HG03066 (cell line): Measurements from ENCODE around the gene GGTA1.
A peak's percentile ranks its signal among the peaks of the same experiment; 100 is the strongest.

Source experiments
- ATAC-seq: cut with Tn5 transposase; IDR thresholded peaks from one replicate; pipeline ENCODE4 v1.9.1; 2021; ENCODE audit warnings: low read depth; ENCODE audit not compliant: unreplicated experiment

GGTA1 gene

DNA sequence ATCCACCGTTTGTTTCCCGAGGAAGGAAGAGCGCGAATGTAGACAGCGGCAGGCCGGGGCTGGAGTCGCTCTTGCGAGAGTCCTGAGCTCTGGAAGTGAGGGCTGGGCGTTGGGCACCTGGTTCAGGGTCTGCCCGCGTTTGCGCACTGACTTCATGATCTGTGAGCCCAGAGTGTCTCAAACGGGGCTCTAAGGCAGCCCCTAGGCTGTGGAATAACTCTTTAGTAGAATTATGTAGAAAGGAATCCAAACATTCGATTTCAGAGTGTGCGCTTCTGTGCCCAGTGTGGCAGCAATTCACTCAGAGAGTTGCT lies 478 bp upstream of the GGTA1 start:
- no peak for ATAC-seq

DNA sequence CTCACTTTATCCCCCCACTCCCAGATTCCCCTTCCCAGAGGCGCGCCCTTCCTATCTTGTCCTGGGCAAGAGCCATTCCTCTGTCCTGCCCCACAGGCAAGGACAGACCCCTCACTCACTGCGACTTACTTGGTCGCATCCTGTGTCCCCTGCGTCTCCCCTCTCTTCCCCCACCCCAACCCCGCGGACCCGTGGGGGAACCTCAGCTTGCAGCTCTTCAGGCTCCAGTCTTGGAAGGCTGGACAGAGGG lies 542 bp downstream of the GGTA1 start:
- ATAC-seq, result no peak

DNA sequence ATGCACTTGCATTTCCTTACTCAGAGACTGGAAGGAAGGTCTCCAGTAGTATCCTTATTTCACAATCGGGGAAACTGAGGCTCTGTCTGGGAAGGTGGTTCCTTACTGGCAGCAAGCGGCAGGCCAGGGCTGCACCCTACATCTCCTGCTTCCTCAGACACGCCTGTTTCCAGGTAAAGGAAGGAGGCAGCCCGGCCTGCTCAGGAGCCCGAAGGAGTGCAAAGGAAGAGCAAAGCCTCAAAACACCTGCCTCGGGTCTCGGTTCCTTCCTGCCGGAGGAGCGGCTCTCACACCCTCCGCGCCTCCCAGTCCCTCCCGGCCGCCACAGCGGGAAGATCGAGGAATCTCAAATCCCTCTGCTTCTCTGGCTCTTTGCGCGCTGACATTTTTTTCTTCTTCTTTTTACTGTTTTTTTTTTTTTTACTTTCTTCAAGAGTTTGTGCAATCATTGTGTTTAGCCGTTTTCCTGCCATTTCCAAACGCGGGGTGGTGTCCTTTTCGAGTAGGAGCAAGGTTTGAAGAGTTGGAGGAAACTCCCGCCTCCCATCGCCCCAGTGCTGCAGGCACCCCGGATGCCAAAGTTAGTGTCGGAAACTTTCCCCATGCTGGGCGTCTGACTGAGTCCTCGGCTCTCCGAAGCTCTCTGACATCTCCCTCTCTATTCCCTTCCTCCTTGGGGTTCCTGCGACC lies 1.0 kb downstream of the GGTA1 start:
- ATAC-seq, result no peak

DNA sequence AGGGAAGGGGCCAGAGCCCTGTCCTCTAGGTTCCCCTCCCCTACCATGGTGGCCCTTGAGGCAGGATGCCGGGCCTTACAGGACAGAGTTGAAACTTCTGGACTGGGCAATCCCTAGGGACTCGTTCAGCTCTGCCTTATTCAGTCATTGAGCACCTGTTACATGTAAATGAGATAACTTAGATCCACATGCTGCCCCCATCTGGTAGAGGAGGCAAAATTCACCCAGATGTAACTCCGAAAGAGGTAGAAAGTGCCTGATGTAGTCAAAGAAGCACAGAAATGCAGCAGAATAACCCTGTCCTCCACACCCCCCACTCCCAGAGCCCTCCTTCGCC lies 1.5 kb downstream of the GGTA1 start:
- ATAC-seq, result peak; percentile 62

DNA sequence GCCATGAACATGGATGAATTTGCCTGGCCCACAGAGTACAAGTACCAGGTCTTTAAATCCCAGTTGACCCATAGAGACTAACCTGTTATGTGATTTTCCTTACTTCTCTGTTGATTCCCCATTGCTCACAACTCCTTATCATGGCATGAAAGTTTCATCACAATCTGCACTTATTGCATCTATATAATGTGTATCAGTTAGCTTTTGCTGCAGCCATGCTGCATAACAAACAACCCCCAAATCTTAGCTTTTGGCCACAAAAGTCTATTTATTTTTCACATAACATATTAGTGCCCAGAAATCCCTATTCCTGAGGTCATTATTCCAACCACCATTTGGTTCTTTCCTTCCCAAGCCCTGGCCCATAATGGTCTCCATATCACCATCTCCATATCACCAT lies 3.7 kb downstream of the GGTA1 start:
- ATAC-seq, result no peak

DNA sequence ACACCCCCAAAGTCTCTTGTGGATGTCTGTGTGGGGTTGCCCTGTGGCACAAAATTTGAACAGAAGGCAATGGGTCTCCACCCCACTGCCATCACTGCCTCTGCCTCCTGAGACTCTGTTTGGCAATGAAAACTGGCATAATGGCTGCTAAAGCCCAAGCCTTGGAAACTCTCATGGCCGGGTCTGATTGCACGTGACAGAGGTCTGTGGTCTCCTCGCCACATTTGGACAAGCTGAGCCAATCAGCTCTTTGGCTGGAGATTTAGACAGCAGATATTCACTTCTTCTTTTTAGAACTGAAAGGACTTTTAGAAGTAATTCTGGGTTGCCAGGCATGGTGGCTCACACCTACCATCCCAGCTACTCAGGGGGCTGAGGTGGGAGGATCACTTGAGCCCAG lies 5.5 kb downstream of the GGTA1 start:
- no peak for ATAC-seq

DNA sequence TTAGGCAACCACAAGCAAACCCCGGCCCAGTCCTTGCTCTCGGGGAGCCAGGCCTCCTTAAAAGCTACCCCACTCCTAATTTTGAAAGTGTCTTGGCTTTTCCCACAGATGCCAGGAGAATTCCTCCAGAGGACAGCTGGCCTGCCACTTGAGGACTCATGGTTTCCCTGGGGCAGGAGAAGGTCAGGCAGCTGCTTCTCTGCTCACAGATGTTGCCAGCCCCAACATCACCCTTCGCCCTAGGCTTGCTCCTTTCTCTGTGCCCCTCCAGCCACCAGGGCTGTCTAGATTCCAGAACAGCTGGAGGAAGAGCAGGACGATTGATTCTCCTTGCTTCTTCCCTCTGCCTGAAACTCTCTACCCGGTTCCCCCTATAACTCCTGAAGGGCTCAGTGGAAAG lies 8.5 kb downstream of the GGTA1 start:
- ATAC-seq, result no peak

DNA sequence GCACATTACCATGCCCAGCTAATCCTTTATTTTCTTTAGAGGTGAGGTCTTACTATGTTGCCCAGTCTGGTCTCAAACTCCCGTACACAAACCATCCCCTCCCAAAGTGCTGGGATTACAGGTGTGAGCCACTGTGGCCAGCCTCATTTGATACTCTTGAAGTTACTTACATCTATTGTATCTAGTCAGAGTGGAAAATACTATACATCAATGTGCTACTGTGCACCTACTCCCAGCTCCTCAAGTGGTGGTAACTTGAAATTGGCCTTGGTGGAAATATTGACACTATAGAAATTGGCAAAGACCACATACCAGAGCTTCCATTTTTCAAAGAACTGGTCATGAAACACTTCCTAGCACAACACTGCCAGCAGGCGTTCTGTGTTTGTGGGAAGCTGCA lies 10.3 kb downstream of the GGTA1 start:
- no peak for ATAC-seq

DNA sequence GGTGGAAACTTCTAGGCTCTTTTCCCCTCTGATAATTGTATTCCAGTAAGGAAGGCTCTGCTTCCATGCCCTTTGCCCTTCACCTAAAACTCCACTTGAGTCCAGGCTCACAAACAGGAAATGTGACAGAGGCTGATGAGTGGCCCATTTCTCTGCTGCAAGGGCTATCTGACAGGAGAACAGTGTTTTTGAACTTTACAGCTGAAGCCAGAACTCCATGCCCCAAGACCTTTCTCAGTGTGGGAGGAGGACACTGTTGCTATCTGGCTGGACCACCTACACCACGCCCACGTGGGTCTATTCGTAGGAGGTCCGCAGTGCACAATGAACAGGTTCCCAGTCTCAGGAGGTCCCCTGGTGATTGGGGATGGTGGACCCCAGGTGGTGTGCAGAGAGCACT lies 13.6 kb downstream of the GGTA1 start:
- no peak for ATAC-seq

DNA sequence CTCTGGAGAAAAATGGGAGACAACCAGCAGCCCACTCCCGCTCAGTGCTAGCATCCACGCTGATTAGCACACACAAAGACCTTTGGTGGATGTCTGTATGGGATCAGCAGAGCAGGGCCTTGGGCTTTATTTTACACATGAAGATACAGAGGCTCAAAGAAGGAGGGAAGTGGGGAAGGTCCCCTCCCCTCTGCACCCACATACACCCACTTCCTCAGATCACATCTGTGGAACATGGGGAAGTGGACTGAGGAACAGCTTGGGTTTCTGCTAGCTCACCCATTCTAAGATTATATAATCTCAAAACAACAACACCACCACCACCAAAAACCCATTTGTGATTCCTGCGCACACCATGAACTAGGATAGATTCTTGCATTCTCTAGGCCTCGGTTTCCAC lies 14.0 kb downstream of the GGTA1 start:
- no peak for ATAC-seq

DNA sequence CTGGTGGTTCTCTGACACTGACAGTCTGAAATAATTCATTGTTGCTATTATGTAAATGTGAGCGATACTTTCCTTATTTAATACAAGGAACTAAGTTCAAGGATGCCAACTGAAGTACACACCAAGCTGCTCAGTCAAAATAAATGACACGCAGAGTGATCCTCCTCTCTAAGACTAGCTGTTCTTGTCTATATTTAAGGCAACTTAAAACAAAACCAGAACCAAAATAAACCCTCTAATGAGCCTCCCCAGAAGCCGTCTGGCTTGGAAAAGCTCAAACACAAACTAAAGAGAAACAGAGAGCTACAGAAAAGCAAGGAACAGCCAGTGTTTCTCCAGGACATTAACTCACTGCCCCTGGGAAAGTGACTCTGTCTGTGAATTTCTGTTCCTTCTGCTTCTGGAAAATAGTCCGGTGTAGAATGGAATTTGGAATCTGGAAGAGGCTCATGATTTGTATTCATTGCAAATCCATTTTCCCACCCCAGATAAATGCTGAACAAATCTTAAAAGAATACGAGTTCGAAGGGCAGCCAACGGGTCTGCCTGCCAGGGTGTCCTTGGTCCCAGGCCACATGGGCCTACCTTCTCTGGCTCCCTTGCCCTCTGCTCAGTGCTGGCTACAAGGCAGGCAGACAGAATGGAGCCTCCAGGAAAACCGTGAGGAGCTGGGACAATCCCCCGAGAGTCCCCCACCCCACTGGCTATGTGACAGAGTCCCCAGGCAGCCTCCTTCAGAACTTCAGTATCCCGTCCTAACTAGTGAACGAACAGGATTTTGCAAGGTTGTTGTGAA lies 14.8 kb downstream of the GGTA1 start:
- ATAC-seq, result no peak

DNA sequence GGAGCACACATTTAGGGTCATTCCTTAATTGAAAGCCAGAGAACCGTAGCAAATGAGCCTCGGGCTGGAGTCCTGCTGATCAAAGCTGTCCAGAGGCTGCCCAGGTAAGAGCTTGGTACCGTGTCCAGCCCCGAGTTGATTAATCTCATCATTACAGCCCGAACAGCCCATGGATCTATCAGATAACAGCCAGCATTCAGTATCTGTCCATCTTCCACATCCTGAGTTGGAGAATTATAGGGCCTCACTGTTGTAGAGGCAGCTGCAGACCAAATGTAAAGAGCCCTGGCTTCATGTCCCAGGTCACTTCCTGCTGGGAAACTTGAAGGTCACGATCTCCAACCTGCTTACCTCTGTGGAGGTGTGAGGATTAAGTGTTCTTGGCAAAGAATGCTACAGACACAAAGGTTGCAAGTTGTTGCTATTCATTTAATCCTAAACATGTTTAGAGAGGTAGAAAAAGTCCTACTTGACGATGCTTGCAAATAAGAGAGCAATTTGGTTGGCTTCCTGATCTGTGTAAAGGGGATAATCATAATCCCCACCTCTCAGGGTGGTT lies 16.1 kb downstream of the GGTA1 start:
- ATAC-seq, result no peak

DNA sequence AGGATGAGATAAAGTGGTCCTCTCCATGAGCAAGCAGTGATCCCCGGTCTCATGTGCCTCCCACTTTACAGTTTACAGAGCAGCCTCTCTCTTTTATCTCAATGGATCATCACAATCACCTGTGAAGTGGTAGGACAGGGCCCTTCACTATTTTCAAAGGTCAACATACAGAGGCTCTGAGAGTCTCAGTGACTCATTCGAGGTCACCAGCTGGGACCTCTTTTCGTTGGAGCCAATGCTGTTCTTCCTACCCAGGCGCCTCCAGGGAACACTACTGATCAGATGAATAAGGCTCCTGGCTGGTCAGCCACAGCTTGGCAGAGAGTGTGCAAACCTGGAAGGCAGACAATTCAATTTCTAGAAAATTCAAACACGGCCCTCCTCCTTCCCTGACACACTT lies 16.6 kb downstream of the GGTA1 start:
- ATAC-seq, result no peak

DNA sequence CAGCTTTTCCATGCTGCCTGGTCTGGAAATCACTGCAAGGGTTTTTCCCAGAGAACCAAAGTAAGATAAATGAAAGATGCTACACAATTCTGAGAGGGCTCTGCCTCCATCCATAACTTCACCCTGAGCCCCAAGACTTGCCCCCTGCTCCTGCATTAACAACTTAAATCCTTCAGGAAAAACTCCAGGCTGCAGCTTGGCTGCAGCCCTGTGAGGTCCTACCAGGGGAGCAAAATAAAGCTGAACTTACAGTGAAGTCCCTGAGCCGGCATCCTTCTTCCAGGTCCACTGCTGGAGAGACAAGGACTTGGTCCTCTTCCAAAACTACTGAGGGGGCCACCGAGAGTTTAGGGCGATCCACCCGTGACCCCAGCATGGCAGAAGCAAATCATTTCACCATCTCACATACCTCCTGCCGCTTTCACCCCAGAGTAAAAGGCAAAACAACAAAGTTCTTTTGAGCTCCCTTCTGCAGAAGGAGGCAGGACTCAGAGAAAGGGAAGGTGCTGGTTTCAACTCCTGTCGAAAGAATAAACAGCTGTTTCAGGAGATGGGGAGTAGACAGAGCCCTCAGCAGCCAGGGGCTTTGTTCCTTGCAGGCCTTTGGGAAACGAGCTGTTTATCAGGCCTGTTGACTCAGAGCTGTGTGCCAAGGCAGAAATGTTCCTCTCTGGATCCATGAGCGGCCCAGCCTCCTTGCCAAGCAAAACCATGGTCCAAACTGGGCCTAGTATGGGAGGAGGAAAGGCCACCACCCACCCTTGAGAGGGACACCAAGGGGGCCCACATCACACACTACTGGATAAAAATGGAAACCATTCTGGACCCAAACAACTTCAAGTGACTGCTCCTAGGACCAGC lies 20.6 kb downstream of the GGTA1 start:
- no peak for ATAC-seq

DNA sequence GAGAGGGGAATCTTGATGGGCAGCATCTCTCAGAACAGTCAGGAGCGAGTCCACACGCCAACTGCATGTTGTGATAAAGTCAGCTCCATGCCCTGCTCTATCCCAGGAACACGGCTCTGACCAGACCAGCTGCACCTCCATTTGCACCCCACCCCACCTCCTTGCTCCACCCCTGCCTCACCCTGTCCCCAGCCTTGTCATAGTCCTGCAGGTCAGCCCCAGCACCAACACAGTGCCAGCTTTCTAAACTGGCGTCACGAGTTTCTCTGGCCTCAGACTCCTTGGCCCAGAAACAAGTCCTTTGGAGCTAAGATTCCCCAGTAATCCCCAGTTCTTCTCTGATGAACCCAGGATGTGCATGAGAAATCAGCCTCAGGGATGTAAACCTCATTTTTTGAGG lies 23.5 kb downstream of the GGTA1 start:
- ATAC-seq, result no peak

DNA sequence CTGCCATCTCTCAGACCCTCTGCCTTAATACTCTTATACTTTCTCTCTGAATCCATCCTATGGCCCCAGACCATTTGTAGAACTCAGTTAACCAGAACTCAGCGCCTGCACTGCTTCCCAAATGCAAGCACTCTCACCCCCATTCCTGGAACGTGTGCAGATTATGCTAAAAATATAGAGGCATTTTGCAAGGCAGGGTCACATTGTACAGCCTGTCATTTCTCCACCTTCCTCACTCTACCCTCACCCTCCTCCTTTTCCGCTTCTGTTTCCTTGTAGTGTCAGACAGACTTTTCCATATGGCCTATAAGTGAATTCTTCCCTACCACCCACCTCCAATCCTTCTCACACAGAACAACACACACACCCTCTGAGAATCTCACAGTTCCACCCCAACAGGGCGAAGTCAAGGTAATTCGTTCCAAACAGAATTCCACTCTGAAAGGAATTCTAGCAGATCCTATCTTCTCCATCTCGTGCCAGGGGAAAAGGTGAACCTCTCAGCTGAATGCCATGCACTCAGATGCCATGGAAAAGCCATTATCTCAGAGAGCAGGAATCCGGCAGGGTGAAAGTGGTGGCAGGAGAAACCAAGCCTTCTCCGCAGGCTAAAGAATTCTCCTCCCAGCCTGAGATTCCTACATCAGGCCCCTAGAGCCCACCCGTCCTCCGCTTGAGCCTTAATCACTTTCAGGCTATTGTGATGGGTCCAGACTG lies 25.3 kb downstream of the GGTA1 start:
- ATAC-seq, result no peak

DNA sequence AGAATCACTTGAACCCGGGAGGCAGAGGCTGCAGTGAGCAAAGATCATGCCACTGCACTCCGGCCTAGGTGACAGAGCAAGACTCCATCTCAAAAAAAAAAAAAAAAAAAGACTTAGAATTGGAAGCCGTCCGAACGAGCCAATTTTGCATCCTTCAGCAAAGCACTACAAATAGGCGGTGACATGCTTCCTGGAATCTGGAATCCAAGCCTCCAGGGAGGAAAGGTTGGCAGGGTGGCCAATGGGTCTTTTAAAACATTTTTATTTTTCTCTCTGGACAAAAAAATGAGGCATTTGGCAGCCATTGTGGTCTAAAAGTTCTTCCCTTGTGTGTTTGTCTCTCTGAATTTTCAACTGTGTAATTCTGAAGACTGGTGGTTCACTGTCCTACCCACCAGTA lies 26.4 kb downstream of the GGTA1 start:
- no peak for ATAC-seq

DNA sequence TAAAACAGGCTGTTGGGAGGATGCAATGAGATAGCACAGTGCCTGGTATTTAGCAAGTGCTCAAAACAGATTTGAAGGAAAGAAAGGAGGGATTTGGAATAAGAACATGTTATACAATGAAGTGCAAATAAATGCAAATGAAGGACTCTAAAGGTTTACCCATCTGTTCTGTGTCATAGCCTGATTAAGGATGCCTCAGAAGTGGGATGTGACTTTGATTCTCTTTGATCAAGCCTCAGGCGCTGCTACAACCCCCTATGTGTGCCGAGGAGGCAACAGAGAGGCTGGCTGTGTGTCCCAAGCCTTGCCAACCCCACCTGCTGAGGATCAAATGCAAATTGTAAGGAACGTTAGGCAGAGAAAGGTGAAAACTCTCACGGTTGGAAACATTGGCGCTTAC lies 27.2 kb downstream of the GGTA1 start:
- no peak for ATAC-seq

DNA sequence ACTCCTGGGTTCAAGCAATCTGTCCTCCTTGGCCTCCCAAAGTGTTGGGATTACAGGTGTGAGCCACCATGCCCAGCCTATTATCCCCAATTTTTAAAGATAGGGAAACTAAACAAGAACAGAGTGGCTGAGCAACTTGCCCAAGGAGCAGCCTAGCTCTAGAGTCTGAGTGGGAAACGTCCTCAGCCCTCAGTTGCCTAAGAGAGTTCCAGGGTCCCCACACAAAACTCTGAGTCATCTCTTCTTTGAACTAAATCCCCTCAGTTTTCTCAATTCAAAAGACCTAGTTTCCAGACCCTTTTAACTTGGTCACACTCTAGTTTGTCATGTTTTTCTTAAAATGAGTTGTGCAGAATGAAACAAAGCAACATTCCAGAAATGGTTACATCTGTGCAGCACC lies 33.5 kb downstream of the GGTA1 start:
- no peak for ATAC-seq

DNA sequence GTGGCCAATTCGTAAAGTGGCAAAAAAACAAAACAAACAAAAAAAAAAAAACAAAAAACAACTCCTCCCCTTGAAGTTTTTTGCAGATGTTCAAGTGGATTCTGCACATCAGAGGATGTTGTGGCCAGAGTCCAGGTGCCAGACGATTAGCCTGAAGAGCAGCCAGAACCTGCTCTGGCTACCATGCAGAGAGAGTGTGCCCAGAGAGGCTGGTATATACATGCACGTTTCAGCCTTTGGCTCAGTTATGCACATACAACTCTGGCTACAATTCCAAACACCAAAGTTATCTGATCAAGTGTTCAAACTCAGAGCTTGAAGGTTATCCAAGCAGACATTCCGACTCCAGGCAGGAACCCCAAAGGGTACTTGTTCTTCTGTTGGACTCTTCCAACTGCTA lies 34.7 kb downstream of the GGTA1 start:
- ATAC-seq, result no peak
